H9 (cell line): ENCODE results near the gene HOXD4. TPM values are rescaled to one million over a fixed set of nuclear protein-coding genes. Genes with fewer than 3 reads are reported as not detected.

Experiments used
- DNase-seq: peaks from one replicate; pipeline ENCODE4 v3.0.0-alpha.2; 2017
- H2AFZ ChIP-seq: one replicate; pipeline ENCODE4 v1.6.1; 2013; ENCODE audit warnings: mild to moderate bottlenecking, low read length, control low read depth, moderate library complexity
- H2AK5ac ChIP-seq: 2 replicates; pipeline ENCODE4 v1.6.1; 2013; ENCODE audit warnings: low read length, control low read depth, mixed read lengths; ENCODE audit not compliant: insufficient read length
- H2BK120ac ChIP-seq: one replicate; pipeline ENCODE4 v1.6.1; 2013; ENCODE audit warnings: low read depth, mild to moderate bottlenecking, low read length, control low read depth, inconsistent platforms; ENCODE audit not compliant: poor library complexity, severe bottlenecking
- H2BK12ac ChIP-seq: 2 replicates; pipeline ENCODE4 v1.6.1; 2013; ENCODE audit warnings: low read length, control low read depth, mixed read lengths, low read depth; ENCODE audit not compliant: insufficient read length
- H2BK15ac ChIP-seq: 2 replicates; pipeline ENCODE4 v1.6.1; 2013; ENCODE audit warnings: low read depth, low read length, control low read depth
- H2BK20ac ChIP-seq: one replicate; pipeline ENCODE4 v1.6.1; 2013; ENCODE audit warnings: low read depth, mild to moderate bottlenecking, low read length, control low read depth, inconsistent platforms; ENCODE audit not compliant: poor library complexity, severe bottlenecking
- H2BK5ac ChIP-seq: 2 replicates; pipeline ENCODE4 v1.6.1; 2013; ENCODE audit warnings: low read length, control low read depth, mixed read lengths; ENCODE audit not compliant: insufficient read length
- H3K14ac ChIP-seq: 2 replicates; pipeline ENCODE4 v1.6.1; 2013; ENCODE audit warnings: low read length, control low read depth; ENCODE audit not compliant: insufficient read depth
- H3K18ac ChIP-seq: 2 replicates; pipeline ENCODE4 v1.6.1; 2013; ENCODE audit warnings: low read depth, mild to moderate bottlenecking, mixed read lengths, low read length, control low read depth; ENCODE audit not compliant: insufficient read length
- H3K23ac ChIP-seq: 2 replicates; pipeline ENCODE4 v1.6.1; 2013; ENCODE audit warnings: low read length, control low read depth, mixed read lengths, low read depth; ENCODE audit not compliant: insufficient read length
- H3K23me2 ChIP-seq: 2 replicates; pipeline ENCODE4 v1.6.1; 2013; ENCODE audit warnings: low read depth, mild to moderate bottlenecking, mixed read lengths, low read length, control low read depth; ENCODE audit not compliant: insufficient read length, poor library complexity, severe bottlenecking
- H3K27ac ChIP-seq: 2 replicates; pipeline ENCODE4 v1.5.1; 2013; ENCODE audit warnings: low read length, control low read depth, mixed read lengths, low read depth; ENCODE audit not compliant: insufficient read length
- H3K27me3 ChIP-seq: 2 replicates; pipeline ENCODE4 v1.6.1; 2013; ENCODE audit warnings: low read length, control low read depth, inconsistent platforms; ENCODE audit not compliant: insufficient read depth
- H3K4ac ChIP-seq: 2 replicates; pipeline ENCODE4 v1.6.1; 2013; ENCODE audit warnings: low read depth, mild to moderate bottlenecking, control low read depth, inconsistent platforms, low read length, moderate library complexity
- H3K4me1 ChIP-seq: 2 replicates; pipeline ENCODE4 v1.6.1; 2013; ENCODE audit warnings: low read length, control low read depth, inconsistent platforms; ENCODE audit not compliant: insufficient read depth
- H3K4me2 ChIP-seq: 2 replicates; pipeline ENCODE4 v1.6.1; 2013; ENCODE audit warnings: low read length, control low read depth, mixed read lengths; ENCODE audit not compliant: insufficient read length, insufficient read depth
- H3K56ac ChIP-seq: 2 replicates; pipeline ENCODE4 v1.6.1; 2013; ENCODE audit warnings: low read depth, mild to moderate bottlenecking, mixed read lengths, low read length, control low read depth; ENCODE audit not compliant: insufficient read length
- H3K79me1 ChIP-seq: 2 replicates; pipeline ENCODE4 v1.6.1; 2013; ENCODE audit warnings: low read depth, mild to moderate bottlenecking, moderate library complexity, low read length, control low read depth, inconsistent platforms; ENCODE audit not compliant: insufficient read depth, poor library complexity, severe bottlenecking
- H3K79me2 ChIP-seq: 2 replicates; pipeline ENCODE4 v1.6.1; 2013; ENCODE audit warnings: low read length, control low read depth, inconsistent platforms; ENCODE audit not compliant: insufficient read depth
- H3K9ac ChIP-seq: 2 replicates; pipeline ENCODE4 v1.6.1; 2013; ENCODE audit warnings: low read length, control low read depth, mixed read lengths; ENCODE audit not compliant: insufficient read length; ENCODE audit errors: extremely low read depth
- H3K9me3 ChIP-seq: one replicate; pipeline ENCODE4 v1.6.1; 2013; ENCODE audit warnings: low read depth, low read length, inconsistent platforms; ENCODE audit not compliant: control insufficient read depth
- H3T11ph ChIP-seq: one replicate; pipeline ENCODE4 v1.6.1; 2013; ENCODE audit warnings: mild to moderate bottlenecking, low read length, control low read depth, inconsistent platforms
- H4K20me1 ChIP-seq: one replicate; pipeline ENCODE4 v1.6.1; 2013; ENCODE audit not compliant: control insufficient read depth, insufficient read length, insufficient read depth
- H4K5ac ChIP-seq: 2 replicates; pipeline ENCODE4 v1.6.1; 2013; ENCODE audit warnings: low read depth, mild to moderate bottlenecking, mixed read lengths, low read length, control low read depth; ENCODE audit not compliant: insufficient read length
- H4K8ac ChIP-seq: replicated peaks from 2 replicates; pipeline ENCODE4 v1.6.1; 2013; ENCODE audit warnings: low read length, control low read depth, mixed read lengths, low read depth; ENCODE audit not compliant: insufficient read length
- H4K91ac ChIP-seq: 2 replicates; pipeline ENCODE4 v1.6.1; 2013; ENCODE audit warnings: low read depth, mild to moderate bottlenecking, moderate library complexity, mixed read lengths, low read length, control low read depth; ENCODE audit not compliant: insufficient read length
- H3K27ac Mint-ChIP-seq, 3 experiments: 2 replicates in 2 of 3; 3 replicates in 1 of 3; pipeline ENCODE4 v1.8.0; 2020 to 2021; ENCODE audit warnings: mixed read lengths in 3 of 3, mild to moderate bottlenecking in 1 of 3, moderate library complexity in 1 of 3
- H3K27me3 Mint-ChIP-seq: 2 replicates; pipeline ENCODE4 v1.8.0; 2021; ENCODE audit warnings: low read depth, mild to moderate bottlenecking, moderate library complexity, mixed read lengths
- H3K36me3 Mint-ChIP-seq, 3 experiments: 2 replicates in 2 of 3; 3 replicates in 1 of 3; pipeline ENCODE4 v1.8.0; 2020 to 2021; ENCODE audit warnings: low read depth in 3 of 3, mixed read lengths in 3 of 3; ENCODE audit not compliant: insufficient read depth in 1 of 3
- H3K4me1 Mint-ChIP-seq, 2 experiments: 2 replicates each; pipeline ENCODE4 v1.8.0; 2020; ENCODE audit warnings: mixed read lengths in 2 of 2
- H3K4me3 Mint-ChIP-seq, 2 experiments: 2 replicates in 1 of 2; 3 replicates in 1 of 2; pipeline ENCODE4 v1.8.0; 2020 to 2021; ENCODE audit warnings: mild to moderate bottlenecking in 2 of 2, mixed read lengths in 2 of 2, moderate library complexity in 1 of 2
- H3K9me3 Mint-ChIP-seq, 2 experiments: 2 replicates in 1 of 2; 3 replicates in 1 of 2; pipeline ENCODE4 v1.8.0; 2020; ENCODE audit warnings: mild to moderate bottlenecking in 2 of 2, mixed read lengths in 2 of 2, moderate library complexity in 1 of 2
- CTCF ChIP-seq: fragments of 200-600 bp; sonication (generic); conservative IDR thresholded peaks from 3 replicates; pipeline ENCODE4 v1.8.0; 2021; ENCODE audit warnings: antibody characterized with exemption, mild to moderate bottlenecking
- WGBS: extraction: QIAGEN DNeasy Blood & Tissue Kit; methylation state at CpG from one replicate; pipeline ENCODE4 v1.1.7; 2013; ENCODE audit warnings: missing lambda C conversion rate, low lambda C conversion rate, mixed read lengths; ENCODE audit not compliant: insufficient read length; ENCODE audit errors: extremely low coverage; 5-methylcytosine and 5-hydroxymethylcytosine counted together
- total RNA-seq: library from RNA; stranded (reverse); gene quantifications from 2 replicates; pipeline ENCODE4 v1.2.1, GENCODE V29; 2021

The HOXD4 gene
- total RNA-seq, 1 experiment from 2014 or later: not detected

DNA sequence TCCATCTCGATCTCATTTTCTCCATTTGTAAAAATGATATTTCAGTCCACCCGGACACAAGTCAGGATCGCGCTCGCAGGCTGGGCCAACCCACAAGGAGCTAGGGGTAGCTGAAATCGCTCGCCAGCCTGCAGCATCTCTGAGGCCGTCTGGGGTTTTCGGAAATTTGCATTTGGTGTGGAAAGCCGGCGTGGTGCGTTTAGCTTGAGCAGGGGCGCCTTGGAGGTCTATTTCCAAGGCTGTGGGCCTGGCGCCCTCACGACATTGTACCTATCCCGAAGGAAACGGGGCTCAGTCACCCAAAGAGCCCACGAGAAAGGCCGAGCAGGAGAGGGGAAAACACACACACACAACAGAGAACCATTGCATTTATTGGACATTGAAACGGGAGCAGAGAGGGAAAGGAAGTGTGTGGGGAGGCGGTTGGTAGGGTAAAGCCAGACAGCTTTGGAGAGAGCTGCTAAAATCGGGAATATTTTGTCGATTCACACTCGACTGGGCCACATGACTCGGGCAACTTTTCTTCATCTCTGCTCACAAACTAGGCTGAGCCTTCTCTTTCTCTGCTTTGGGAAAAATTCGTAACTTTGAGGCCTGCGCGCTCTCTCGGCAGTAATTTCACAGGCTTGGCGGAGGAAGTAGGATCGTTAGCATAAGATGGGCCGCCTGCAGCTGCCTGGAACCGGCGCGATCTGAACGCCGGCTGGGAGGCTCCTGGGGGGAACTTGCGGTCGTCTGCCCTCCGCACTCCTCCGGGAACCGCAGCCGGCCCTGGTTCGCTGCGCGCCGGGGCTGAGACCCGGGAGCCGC lies 23.0 kb upstream of the HOXD4 start:
- no peaks in the 10 kb centered on the region; a peak in 2 of 7 replicates for H3K36me3 Mint-ChIP-seq

More for the DNA sequence above, 23.0 kb upstream of the HOXD4 start:
- no peak overlapping the region for H2BK5ac ChIP-seq
- no peak overlapping the region for H3K9ac ChIP-seq
- WGBS: no CpG with 5 or more reads among the region's 49 CpGs
- no peak overlapping the region for H4K8ac ChIP-seq
- no peak overlapping the region for H3K27ac Mint-ChIP-seq
- H3K27ac ChIP-seq: no peak overlapping the region
- H2BK12ac ChIP-seq: no peak overlapping the region
- no peak overlapping the region for H2BK120ac ChIP-seq
- H3T11ph ChIP-seq: no peak overlapping the region
- H3K4me1 Mint-ChIP-seq: peaks cover 12 to 20% of the 10 kb centered on the region in 2 experiments
- H3K4me2 ChIP-seq: peak overlapping the region; percentile 0
- peaks cover 89% of the 10 kb centered on the region for H3K27me3 ChIP-seq
- H3K14ac ChIP-seq: no peak overlapping the region
- no peak for TF ChIP-seq CTCF
- no peak overlapping the region for H2BK15ac ChIP-seq
- H3K4me3 Mint-ChIP-seq: peak overlapping the region; percentile 10 to 73; a peak in 4 of 5 replicates
- H4K91ac ChIP-seq: no peak overlapping the region
- H2AK5ac ChIP-seq: no peak overlapping the region
- no peaks in the 10 kb centered on the region for H4K20me1 ChIP-seq
- H3K27me3 Mint-ChIP-seq: peaks cover 98% of the 10 kb centered on the region
- H3K79me2 ChIP-seq: no peaks in the 10 kb centered on the region
- H3K18ac ChIP-seq: no peak overlapping the region
- no peaks in the 10 kb centered on the region for H3K79me1 ChIP-seq
- no peak overlapping the region for H3K4ac ChIP-seq
- H3K4me1 ChIP-seq: no peaks in the 10 kb centered on the region
- H2AFZ ChIP-seq: no peak overlapping the region
- peak; percentile 69 for DNase-seq
- no peak overlapping the region for H3K23ac ChIP-seq
- H3K23me2 ChIP-seq: no peaks in the 10 kb centered on the region
- H3K9me3 Mint-ChIP-seq: peaks cover 4 to 17% of the 10 kb centered on the region in 2 experiments; a peak in 4 of 5 replicates
- no peak overlapping the region for H2BK20ac ChIP-seq
- no peak overlapping the region for H4K5ac ChIP-seq
- no peak overlapping the region for H3K56ac ChIP-seq
- H3K9me3 ChIP-seq: no peaks in the 10 kb centered on the region
